ENCODE measurements around the gene CRYBA2.

CRYBA2 gene

GRCh38 chr2:218952160-218952559 is 41.1 kb downstream of the CRYBA2 start:
- H3K4me3 ChIP-seq (ENCODE audit: low read depth, low read length): no peak overlapping the region
- no peak overlapping the region for H3K27ac ChIP-seq
- peaks cover 2% of the 10 kb centered on the region; the same call in 1 of the 2 replicates for H3K36me3 ChIP-seq
- TF ChIP-seq, protein P1, sequence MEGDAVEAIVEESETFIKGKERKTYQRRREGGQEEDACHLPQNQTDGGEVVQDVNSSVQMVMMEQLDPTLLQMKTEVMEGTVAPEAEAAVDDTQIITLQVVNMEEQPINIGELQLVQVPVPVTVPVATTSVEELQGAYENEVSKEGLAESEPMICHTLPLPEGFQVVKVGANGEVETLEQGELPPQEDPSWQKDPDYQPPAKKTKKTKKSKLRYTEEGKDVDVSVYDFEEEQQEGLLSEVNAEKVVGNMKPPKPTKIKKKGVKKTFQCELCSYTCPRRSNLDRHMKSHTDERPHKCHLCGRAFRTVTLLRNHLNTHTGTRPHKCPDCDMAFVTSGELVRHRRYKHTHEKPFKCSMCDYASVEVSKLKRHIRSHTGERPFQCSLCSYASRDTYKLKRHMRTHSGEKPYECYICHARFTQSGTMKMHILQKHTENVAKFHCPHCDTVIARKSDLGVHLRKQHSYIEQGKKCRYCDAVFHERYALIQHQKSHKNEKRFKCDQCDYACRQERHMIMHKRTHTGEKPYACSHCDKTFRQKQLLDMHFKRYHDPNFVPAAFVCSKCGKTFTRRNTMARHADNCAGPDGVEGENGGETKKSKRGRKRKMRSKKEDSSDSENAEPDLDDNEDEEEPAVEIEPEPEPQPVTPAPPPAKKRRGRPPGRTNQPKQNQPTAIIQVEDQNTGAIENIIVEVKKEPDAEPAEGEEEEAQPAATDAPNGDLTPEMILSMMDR (IDR thresholded peaks at IDR 0.05; ENCODE audit: low read depth, low read length): no peak
- H3K9me3 ChIP-seq (ENCODE audit: severe bottlenecking): no peaks in the 10 kb centered on the region
- no peak for DNase-seq
- no peaks in the 10 kb centered on the region for H3K27me3 ChIP-seq (ENCODE audit: insufficient read depth, low read depth, severe bottlenecking)

- Histone ChIP-seq H3K9me3 (ENCODE audit: severe bottlenecking) (no peaks in the 10 kb centered on the region), H3K4me3 (ENCODE audit: low read depth, low read length) (no peak overlapping the region), H3K27ac (no peak overlapping the region), H3K27me3 (ENCODE audit: insufficient read depth, low read depth, severe bottlenecking) (no peaks in the 10 kb centered on the region), H3K36me3 (peaks cover under 1% of the 10 kb centered on the region; the same call in 1 of the 2 replicates)
- DNase-seq: no peak
- TF ChIP-seq, protein P1 (IDR thresholded peaks at IDR 0.05; ENCODE audit: low read depth, low read length): no peak
These were observed 46.6 kb downstream of the CRYBA2 start for GRCh38 chr2:218946621-218947020.

- Histone ChIP-seq H3K27me3 (ENCODE audit: insufficient read depth, low read depth, severe bottlenecking) (no peaks in the 10 kb centered on the region), H3K27ac (no peak overlapping the region), H3K9me3 (ENCODE audit: severe bottlenecking) (no peaks in the 10 kb centered on the region), H3K36me3 (no peaks in the 10 kb centered on the region), H3K4me3 (ENCODE audit: low read depth, low read length) (no peak overlapping the region)
- TF ChIP-seq, protein P1 (IDR thresholded peaks at IDR 0.05; ENCODE audit: low read depth, low read length): no peak
- no peak for DNase-seq
These were observed 48.3 kb downstream of the CRYBA2 start for GRCh38 chr2:218944759-218945404.
